Measurements from ENCODE around the gene ARHGEF39. TPM values are rescaled to one million over a fixed set of nuclear protein-coding genes. Genes with fewer than 3 reads are reported as not detected.
"Not testable (repeated sequence)": the region's sequence is repeated elsewhere in the genome, so short reads cannot be mapped to it uniquely, and the experiment has no call there.

The ARHGEF39 gene
- polyA plus RNA-seq, 4 donors: 0.54 to 8.7 (median 3.3) TPM

DNA sequence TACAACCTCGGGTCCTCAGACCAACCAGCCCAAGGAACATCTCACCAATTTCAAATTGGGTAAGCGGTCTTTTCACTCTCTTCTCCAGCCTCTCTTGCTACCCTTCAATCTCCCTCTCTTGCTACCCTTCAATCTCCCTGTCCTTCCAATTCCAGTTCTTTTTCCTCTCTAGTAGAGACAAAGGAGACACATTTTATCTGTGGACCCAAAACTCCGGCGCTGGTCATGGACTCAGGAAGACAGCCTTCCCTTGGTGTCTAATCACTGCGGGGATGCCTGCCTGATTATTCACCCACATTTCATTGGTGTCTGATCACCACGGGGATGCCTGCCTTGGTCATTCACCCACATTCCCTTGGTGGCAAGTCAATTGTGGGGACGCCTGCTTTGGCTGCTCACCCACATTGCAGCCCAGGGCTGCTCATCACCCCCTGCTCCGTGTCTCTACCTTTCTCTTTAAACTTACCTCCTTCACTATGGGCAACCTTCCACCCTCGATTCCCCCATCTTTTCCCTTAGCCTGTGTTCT, 27.5 kb downstream of the ARHGEF39 start:
- H3K4me3 ChIP-seq (ENCODE audit: low read depth in 1 of 3, low read length in 3 of 3); H3K36me3 ChIP-seq (ENCODE audit: control insufficient read depth in 3 of 3, insufficient read depth in 2 of 3, low read depth in 1 of 3, low read length in 3 of 3); H3K9me3 ChIP-seq (ENCODE audit: control insufficient read depth in 2 of 2, insufficient read depth in 1 of 2, low read depth in 1 of 2, low read length in 1 of 2); H3K27me3 ChIP-seq (ENCODE audit: control insufficient read depth in 3 of 3, insufficient read depth in 3 of 3, low read length in 3 of 3); DNase-seq; H3K4me1 ChIP-seq (ENCODE audit: control insufficient read depth in 3 of 3, insufficient read depth in 2 of 3, low read depth in 1 of 3, low read length in 2 of 3); FAIRE-seq; H3K27ac ChIP-seq (ENCODE audit: low read depth in 1 of 3, low read length in 2 of 3): not testable (repeated sequence)
- 93 to 95% (median 95%) methylated on average over 9 of the region's 9 CpGs for WGBS, 3 donors

DNA sequence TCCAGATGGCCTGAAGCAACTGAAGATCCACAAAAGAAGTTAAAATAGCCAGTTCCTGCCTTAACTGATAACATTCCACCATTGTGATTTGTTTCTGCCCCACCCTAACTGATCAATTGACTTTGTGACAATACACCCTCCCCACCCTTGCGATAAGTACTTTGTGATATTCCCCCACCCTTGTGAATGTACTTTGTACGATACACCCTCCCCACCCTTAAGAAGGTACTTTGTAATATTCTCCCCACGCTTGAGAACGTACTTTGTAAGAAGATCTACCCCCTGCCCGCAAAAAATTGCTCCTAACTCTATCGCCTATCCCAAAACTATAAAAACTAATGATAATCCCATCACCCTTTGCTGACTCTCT, 28.1 kb downstream of the ARHGEF39 start:
- not testable (repeated sequence) for H3K36me3 ChIP-seq (ENCODE audit: control insufficient read depth in 3 of 3, insufficient read depth in 2 of 3, low read depth in 1 of 3, low read length in 3 of 3); H3K9me3 ChIP-seq (ENCODE audit: control insufficient read depth in 2 of 2, insufficient read depth in 1 of 2, low read depth in 1 of 2, low read length in 1 of 2); H3K4me3 ChIP-seq (ENCODE audit: low read depth in 1 of 3, low read length in 3 of 3); FAIRE-seq; DNase-seq; H3K27ac ChIP-seq (ENCODE audit: low read depth in 1 of 3, low read length in 2 of 3); H3K27me3 ChIP-seq (ENCODE audit: control insufficient read depth in 3 of 3, insufficient read depth in 3 of 3, low read length in 3 of 3); H3K4me1 ChIP-seq (ENCODE audit: control insufficient read depth in 3 of 3, insufficient read depth in 2 of 3, low read depth in 1 of 3, low read length in 2 of 3)
- 84 to 91% (median 86%) methylated on average over 6 of the region's 6 CpGs for WGBS, 3 donors

DNA sequence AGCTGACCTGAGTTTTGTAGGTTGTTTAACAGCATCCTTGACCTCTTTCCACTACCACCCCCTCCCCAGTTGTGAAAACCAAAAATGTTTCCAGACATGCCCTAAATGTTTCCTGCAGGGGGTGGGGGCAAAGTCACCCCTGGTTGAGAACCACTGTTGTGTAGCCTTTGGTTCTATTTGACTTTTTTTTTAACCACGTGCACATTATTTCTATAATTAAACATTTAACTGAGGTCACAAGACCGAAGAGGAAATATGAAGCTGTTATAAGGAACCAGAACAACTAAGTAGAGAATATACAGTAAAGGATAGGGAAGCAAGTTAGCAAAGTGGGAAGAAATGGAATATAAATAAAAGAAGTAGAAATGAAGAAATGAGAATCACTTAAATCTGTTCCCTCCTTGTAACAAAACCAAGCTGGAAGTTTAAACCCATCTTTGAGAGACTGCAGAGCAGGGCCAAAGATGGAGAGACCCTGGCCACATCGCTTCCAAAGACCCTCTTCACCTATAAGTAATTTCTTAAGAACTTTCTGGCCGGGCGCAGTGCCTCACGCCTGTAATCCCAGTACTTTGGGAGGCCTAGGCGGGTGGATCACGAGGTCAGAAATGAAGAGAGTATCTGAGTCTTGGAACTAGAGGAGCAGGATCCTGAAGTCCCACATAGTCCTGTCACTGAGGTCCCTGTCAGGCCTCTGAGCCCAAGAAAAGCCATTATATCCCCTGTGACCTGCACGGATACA, 28.7 kb downstream of the ARHGEF39 start:
- Histone ChIP-seq H3K9me3 (ENCODE audit: control insufficient read depth in 2 of 2, insufficient read depth in 1 of 2, low read depth in 1 of 2, low read length in 1 of 2) (peaks cover 0 to 5% of the 10 kb centered on the region in 2 donors), H3K36me3 (ENCODE audit: control insufficient read depth in 3 of 3, insufficient read depth in 2 of 3, low read depth in 1 of 3, low read length in 3 of 3) (peaks cover 0 to 4% (median 0%) of the 10 kb centered on the region in 3 donors), H3K27me3 (ENCODE audit: control insufficient read depth in 3 of 3, insufficient read depth in 3 of 3, low read length in 3 of 3) (no peaks in the 10 kb centered on the region), H3K4me1 (ENCODE audit: control insufficient read depth in 3 of 3, insufficient read depth in 2 of 3, low read depth in 1 of 3, low read length in 2 of 3) (no peaks in the 10 kb centered on the region), H3K4me3 (ENCODE audit: low read depth in 1 of 3, low read length in 3 of 3) (no peak overlapping the region), H3K27ac (ENCODE audit: low read depth in 1 of 3, low read length in 2 of 3) (peak overlapping the region in 1 of 3 donors; percentile 49)
- no peak for FAIRE-seq
- 81 to 85% (median 85%) methylated on average over 9 of the region's 9 CpGs for WGBS, 3 donors
- DNase-seq: no peak

DNA sequence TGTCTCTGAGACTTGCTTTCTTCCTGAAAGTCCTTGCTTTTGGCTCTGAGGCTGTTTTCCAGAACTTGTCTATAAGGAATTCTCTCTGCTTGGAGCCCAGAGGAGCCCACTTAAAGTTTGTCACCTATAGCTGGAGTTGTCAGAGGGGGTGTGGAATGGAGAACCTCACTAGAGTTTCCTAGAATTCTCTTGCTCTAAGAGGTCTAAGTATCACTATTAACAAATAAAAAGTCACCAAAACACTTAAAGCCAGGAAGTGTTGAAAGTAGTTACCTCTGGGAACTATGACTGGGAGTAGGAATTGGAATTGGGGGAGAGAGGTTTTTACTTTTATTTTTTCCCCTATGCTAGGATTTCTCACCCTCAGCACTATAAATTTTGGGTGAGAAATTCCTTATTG, 29.3 kb downstream of the ARHGEF39 start:
- Histone ChIP-seq H3K36me3 (ENCODE audit: control insufficient read depth in 3 of 3, insufficient read depth in 2 of 3, low read depth in 1 of 3, low read length in 3 of 3) (peaks cover 0 to 4% (median 0%) of the 10 kb centered on the region in 3 donors), H3K4me1 (ENCODE audit: control insufficient read depth in 3 of 3, insufficient read depth in 2 of 3, low read depth in 1 of 3, low read length in 2 of 3) (no peaks in the 10 kb centered on the region), H3K9me3 (ENCODE audit: control insufficient read depth in 2 of 2, insufficient read depth in 1 of 2, low read depth in 1 of 2, low read length in 1 of 2) (peaks cover 0 to 5% of the 10 kb centered on the region in 2 donors), H3K27me3 (ENCODE audit: control insufficient read depth in 3 of 3, insufficient read depth in 3 of 3, low read length in 3 of 3) (no peaks in the 10 kb centered on the region), H3K27ac (ENCODE audit: low read depth in 1 of 3, low read length in 2 of 3) (peak overlapping the region in 1 of 3 donors; percentile 49), H3K4me3 (ENCODE audit: low read depth in 1 of 3, low read length in 3 of 3) (no peak overlapping the region)
- DNase-seq: no peak
- FAIRE-seq: no peak

DNA sequence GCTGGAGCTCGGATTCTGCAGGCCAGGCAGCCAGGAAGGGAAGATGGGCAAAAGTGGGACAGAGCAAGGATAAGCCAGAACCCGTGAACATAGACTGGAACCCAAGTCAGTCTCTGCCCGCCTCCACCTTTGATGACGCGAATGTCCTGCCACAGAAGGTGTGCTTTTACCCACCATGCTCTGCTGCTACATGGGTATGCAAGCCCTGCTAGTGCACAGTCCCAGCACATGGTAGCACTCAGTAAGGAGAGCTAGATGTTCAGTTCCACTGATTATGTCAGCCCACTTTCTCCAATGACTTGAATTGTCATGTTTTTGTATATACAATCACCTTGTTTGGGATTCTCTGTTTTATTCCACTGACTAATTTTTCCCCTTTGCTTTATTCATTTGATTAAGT, 35.4 kb downstream of the ARHGEF39 start:
- peaks cover 0 to 4% (median 0%) of the 10 kb centered on the region in 3 donors for H3K4me1 ChIP-seq (ENCODE audit: control insufficient read depth in 3 of 3, insufficient read depth in 2 of 3, low read depth in 1 of 3, low read length in 2 of 3)
- H3K36me3 ChIP-seq (ENCODE audit: control insufficient read depth in 3 of 3, insufficient read depth in 2 of 3, low read depth in 1 of 3, low read length in 3 of 3): no peaks in the 10 kb centered on the region
- H3K9me3 ChIP-seq (ENCODE audit: control insufficient read depth in 2 of 2, insufficient read depth in 1 of 2, low read depth in 1 of 2, low read length in 1 of 2): no peaks in the 10 kb centered on the region
- no peak overlapping the region for H3K4me3 ChIP-seq (ENCODE audit: low read depth in 1 of 3, low read length in 3 of 3)
- no peak overlapping the region for H3K27ac ChIP-seq (ENCODE audit: low read depth in 1 of 3, low read length in 2 of 3)
- no peak for FAIRE-seq
- WGBS, 3 donors: 89 to 93% (median 90%) methylated on average over 5 of the region's 5 CpGs
- H3K27me3 ChIP-seq (ENCODE audit: control insufficient read depth in 3 of 3, insufficient read depth in 3 of 3, low read length in 3 of 3): no peaks in the 10 kb centered on the region
- no peak for DNase-seq

DNA sequence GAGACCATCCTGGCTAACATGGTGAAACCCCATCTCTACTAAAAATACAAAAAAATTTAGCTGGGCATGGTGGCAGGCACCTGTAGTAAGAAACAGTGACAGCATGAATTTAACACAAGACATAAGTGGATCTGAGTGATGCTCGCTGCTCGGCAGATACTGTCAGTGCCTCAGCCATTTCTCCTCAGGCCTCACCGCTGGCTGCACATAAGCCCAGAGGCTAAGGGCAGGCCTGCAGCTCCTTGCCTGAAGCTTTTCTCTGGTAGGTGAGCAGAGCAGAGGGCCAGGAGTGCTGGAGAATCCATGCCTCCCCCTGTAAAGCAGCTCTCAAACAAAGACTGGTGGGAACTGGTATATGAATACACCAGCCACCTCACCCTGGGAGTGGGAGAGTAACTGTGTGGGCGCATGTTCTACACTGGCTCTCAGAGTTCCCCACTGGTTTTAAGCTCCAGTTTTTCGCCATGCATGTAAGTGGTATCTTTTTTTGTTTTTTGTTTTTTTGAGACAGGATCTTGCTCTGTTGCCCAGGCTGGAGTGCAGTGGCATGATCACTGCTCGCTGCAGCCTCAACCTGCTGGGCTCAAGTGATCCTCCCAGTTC, 36.5 kb downstream of the ARHGEF39 start:
- DNase-seq (no peak), FAIRE-seq (no peak)
- Histone ChIP-seq H3K9me3 (ENCODE audit: control insufficient read depth in 2 of 2, insufficient read depth in 1 of 2, low read depth in 1 of 2, low read length in 1 of 2) (no peaks in the 10 kb centered on the region), H3K36me3 (ENCODE audit: control insufficient read depth in 3 of 3, insufficient read depth in 2 of 3, low read depth in 1 of 3, low read length in 3 of 3) (no peaks in the 10 kb centered on the region), H3K4me3 (ENCODE audit: low read depth in 1 of 3, low read length in 3 of 3) (no peak overlapping the region), H3K4me1 (ENCODE audit: control insufficient read depth in 3 of 3, insufficient read depth in 2 of 3, low read depth in 1 of 3, low read length in 2 of 3) (peaks cover 0 to 7% (median 0%) of the 10 kb centered on the region in 3 donors), H3K27ac (ENCODE audit: low read depth in 1 of 3, low read length in 2 of 3) (no peak overlapping the region), H3K27me3 (ENCODE audit: control insufficient read depth in 3 of 3, insufficient read depth in 3 of 3, low read length in 3 of 3) (no peaks in the 10 kb centered on the region)
- WGBS, 3 donors: 96 to 97% (median 97%) methylated on average over 6 of the region's 6 CpGs

DNA sequence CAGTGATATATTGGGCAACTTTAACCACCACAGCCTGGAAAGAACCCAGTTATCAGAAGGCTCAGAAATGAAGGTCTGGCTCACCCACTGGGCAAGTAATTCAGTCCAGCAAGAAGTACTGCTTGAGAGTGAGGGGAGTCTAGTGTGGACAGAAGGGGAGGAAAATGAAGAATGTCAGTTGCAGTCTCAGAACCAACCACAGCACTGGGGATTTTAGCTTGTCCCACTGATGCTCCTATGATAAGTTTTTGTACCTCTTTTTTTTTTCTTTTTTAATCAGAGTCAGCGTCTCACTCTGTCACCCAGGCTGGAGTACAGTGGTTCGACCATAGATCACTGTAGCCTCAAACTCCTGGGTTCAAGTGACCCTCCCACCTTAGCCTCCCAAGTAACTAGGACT, 37.4 kb downstream of the ARHGEF39 start:
- WGBS, 3 donors: 81 to 90% (median 89%) methylated on average over 2 of the region's 2 CpGs
- FAIRE-seq (no peak), DNase-seq (no peak)
- Histone ChIP-seq H3K4me3 (ENCODE audit: low read depth in 1 of 3, low read length in 3 of 3) (no peak overlapping the region), H3K36me3 (ENCODE audit: control insufficient read depth in 3 of 3, insufficient read depth in 2 of 3, low read depth in 1 of 3, low read length in 3 of 3) (no peaks in the 10 kb centered on the region), H3K27me3 (ENCODE audit: control insufficient read depth in 3 of 3, insufficient read depth in 3 of 3, low read length in 3 of 3) (no peaks in the 10 kb centered on the region), H3K4me1 (ENCODE audit: control insufficient read depth in 3 of 3, insufficient read depth in 2 of 3, low read depth in 1 of 3, low read length in 2 of 3) (peaks cover 0 to 7% (median 0%) of the 10 kb centered on the region in 3 donors), H3K9me3 (ENCODE audit: control insufficient read depth in 2 of 2, insufficient read depth in 1 of 2, low read depth in 1 of 2, low read length in 1 of 2) (no peaks in the 10 kb centered on the region), H3K27ac (ENCODE audit: low read depth in 1 of 3, low read length in 2 of 3) (no peak overlapping the region)

DNA sequence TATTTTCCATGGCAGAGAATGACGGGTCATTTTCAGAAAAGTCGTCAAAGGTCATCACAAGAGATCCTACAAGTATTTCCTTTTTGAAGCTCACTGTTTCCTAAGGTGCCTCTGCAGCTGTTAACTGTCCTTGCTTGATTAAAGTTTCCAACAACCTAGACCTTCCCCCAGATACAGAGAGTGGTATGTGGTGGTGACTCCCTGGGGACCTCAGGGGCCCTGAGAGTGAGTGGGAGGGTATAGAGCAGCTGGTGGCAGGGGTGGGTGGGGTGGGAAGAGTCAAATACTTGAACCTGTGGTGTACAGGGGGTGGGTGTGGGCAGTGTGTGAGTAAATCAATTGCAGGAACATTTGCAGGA, 45.2 kb downstream of the ARHGEF39 start:
- Histone ChIP-seq H3K27ac (ENCODE audit: low read depth in 1 of 3, low read length in 2 of 3) (peak overlapping the region in 1 of 3 donors; percentile 74), H3K4me3 (ENCODE audit: low read depth in 1 of 3, low read length in 3 of 3) (no peak overlapping the region), H3K9me3 (ENCODE audit: control insufficient read depth in 2 of 2, insufficient read depth in 1 of 2, low read depth in 1 of 2, low read length in 1 of 2) (no peaks in the 10 kb centered on the region), H3K36me3 (ENCODE audit: control insufficient read depth in 3 of 3, insufficient read depth in 2 of 3, low read depth in 1 of 3, low read length in 3 of 3) (no peaks in the 10 kb centered on the region), H3K4me1 (ENCODE audit: control insufficient read depth in 3 of 3, insufficient read depth in 2 of 3, low read depth in 1 of 3, low read length in 2 of 3) (peaks cover 0 to 14% (median 0%) of the 10 kb centered on the region in 3 donors), H3K27me3 (ENCODE audit: control insufficient read depth in 3 of 3, insufficient read depth in 3 of 3, low read length in 3 of 3) (peaks cover 0 to 23% (median 0%) of the 10 kb centered on the region in 3 donors)
- FAIRE-seq (no peak), DNase-seq (no peak)
- 51 to 73% (median 52%) methylated on average over 2 of the region's 2 CpGs for WGBS, 3 donors
